ENCODE measurements around the gene EPHB1. TPM values are rescaled to one million over a fixed set of nuclear protein-coding genes. Genes with fewer than 3 reads are reported as not detected.

EPHB1 gene
- polyA plus RNA-seq, 3 donors, result 0.06 to 0.55 TPM; not detected in 1

GRCh38 chr3:135083179-135083578 is 288.1 kb downstream of the EPHB1 start:
- DNase-seq, result no peak
- Histone ChIP-seq H3K4me1 (ENCODE audit: control insufficient read depth in 1 of 2, insufficient read depth in 2 of 2, low read length in 2 of 2) (no peaks in the 10 kb centered on the region), H3K9me3 (replicated peaks in 1 of 2; ENCODE audit: control insufficient read depth in 1 of 2, insufficient read depth in 1 of 2, low read length in 2 of 2) (no peaks in the 10 kb centered on the region), H3K36me3 (replicated peaks in 1 of 2; ENCODE audit: control insufficient read depth in 1 of 2, insufficient read depth in 2 of 2, low read length in 2 of 2) (no peaks in the 10 kb centered on the region), H3K79me2 (ENCODE audit: insufficient read depth, low read length) (no peaks in the 10 kb centered on the region), H4K20me1 (ENCODE audit: insufficient read depth, low read length) (no peaks in the 10 kb centered on the region), H2AFZ (ENCODE audit: insufficient read depth, low read depth, low read length, poor library complexity, severe bottlenecking) (no peak overlapping the region), H3K27me3 (ENCODE audit: control insufficient read depth in 2 of 2, insufficient read depth in 2 of 2, low read length in 2 of 2) (no peaks in the 10 kb centered on the region), H3K9ac (ENCODE audit: insufficient read depth, low read length, poor library complexity, severe bottlenecking) (no peak overlapping the region), H3K4me2 (replicated peaks; ENCODE audit: extremely low read depth, low read length, poor library complexity, severe bottlenecking) (no peak overlapping the region), H3K27ac (ENCODE audit: low read depth in 1 of 2, low read length in 2 of 2) (no peak overlapping the region), H3K4me3 (replicated peaks in 1 of 3; ENCODE audit: low read depth in 2 of 3, low read length in 3 of 3) (no peak overlapping the region)
- no peaks in the 10 kb centered on the region for H3K4me1 Mint-ChIP-seq
- H3K4me3 Mint-ChIP-seq, result no peak overlapping the region
- peaks cover 0 to 5% (median 3%) of the 10 kb centered on the region in 3 donors for H3K27me3 Mint-ChIP-seq (ENCODE audit: low read depth in 3 of 3)
- TF ChIP-seq CTCF (IDR thresholded peaks at IDR 0.05), result no peak
- no peaks in the 10 kb centered on the region for H3K36me3 Mint-ChIP-seq
- H3K9me3 Mint-ChIP-seq, result peaks cover 0 to 6% (median 2%) of the 10 kb centered on the region in 7 donors
- H3K27ac Mint-ChIP-seq, result no peak overlapping the region
- intact Hi-C loops (cut with micrococcal nuclease), result no loop called here
- 94% methylated on average over 1 of the region's 1 CpG for WGBS (ENCODE audit: insufficient coverage)

GRCh38 chr3:135083756-135084155 is 288.7 kb downstream of the EPHB1 start:
- Histone ChIP-seq H3K4me2 (replicated peaks; ENCODE audit: extremely low read depth, low read length, poor library complexity, severe bottlenecking) (no peak overlapping the region), H3K9me3 (replicated peaks in 1 of 2; ENCODE audit: control insufficient read depth in 1 of 2, insufficient read depth in 1 of 2, low read length in 2 of 2) (no peaks in the 10 kb centered on the region), H3K79me2 (ENCODE audit: insufficient read depth, low read length) (no peaks in the 10 kb centered on the region), H3K4me3 (replicated peaks in 1 of 3; ENCODE audit: low read depth in 2 of 3, low read length in 3 of 3) (no peak overlapping the region), H3K27ac (ENCODE audit: low read depth in 1 of 2, low read length in 2 of 2) (no peak overlapping the region), H3K9ac (ENCODE audit: insufficient read depth, low read length, poor library complexity, severe bottlenecking) (no peak overlapping the region), H3K27me3 (ENCODE audit: control insufficient read depth in 2 of 2, insufficient read depth in 2 of 2, low read length in 2 of 2) (no peaks in the 10 kb centered on the region), H3K4me1 (ENCODE audit: control insufficient read depth in 1 of 2, insufficient read depth in 2 of 2, low read length in 2 of 2) (no peaks in the 10 kb centered on the region), H2AFZ (ENCODE audit: insufficient read depth, low read depth, low read length, poor library complexity, severe bottlenecking) (no peak overlapping the region), H3K36me3 (replicated peaks in 1 of 2; ENCODE audit: control insufficient read depth in 1 of 2, insufficient read depth in 2 of 2, low read length in 2 of 2) (no peaks in the 10 kb centered on the region), H4K20me1 (ENCODE audit: insufficient read depth, low read length) (no peaks in the 10 kb centered on the region)
- H3K4me1 Mint-ChIP-seq, result no peaks in the 10 kb centered on the region
- no peak for DNase-seq
- peaks cover 0 to 6% (median 2%) of the 10 kb centered on the region in 7 donors for H3K9me3 Mint-ChIP-seq
- no CpG with 5 or more reads among the region's 1 CpG for WGBS (ENCODE audit: insufficient coverage)
- H3K27ac Mint-ChIP-seq, result no peak overlapping the region
- peaks cover 0 to 5% (median 3%) of the 10 kb centered on the region in 3 donors for H3K27me3 Mint-ChIP-seq (ENCODE audit: low read depth in 3 of 3)
- no peak overlapping the region for H3K4me3 Mint-ChIP-seq
- intact Hi-C loops (cut with micrococcal nuclease), result no loop called here
- TF ChIP-seq CTCF (IDR thresholded peaks at IDR 0.05), result no peak
- H3K36me3 Mint-ChIP-seq, result no peaks in the 10 kb centered on the region
